GM19395 (cell line): ENCODE data around the gene RBM33.

Source experiments
- ATAC-seq: cut with Tn5 transposase; IDR thresholded peaks from one replicate; pipeline ENCODE4 v1.9.1; 2021; ENCODE audit warnings: mild to moderate bottlenecking, moderate library complexity; ENCODE audit not compliant: unreplicated experiment

Gene RBM33

DNA sequence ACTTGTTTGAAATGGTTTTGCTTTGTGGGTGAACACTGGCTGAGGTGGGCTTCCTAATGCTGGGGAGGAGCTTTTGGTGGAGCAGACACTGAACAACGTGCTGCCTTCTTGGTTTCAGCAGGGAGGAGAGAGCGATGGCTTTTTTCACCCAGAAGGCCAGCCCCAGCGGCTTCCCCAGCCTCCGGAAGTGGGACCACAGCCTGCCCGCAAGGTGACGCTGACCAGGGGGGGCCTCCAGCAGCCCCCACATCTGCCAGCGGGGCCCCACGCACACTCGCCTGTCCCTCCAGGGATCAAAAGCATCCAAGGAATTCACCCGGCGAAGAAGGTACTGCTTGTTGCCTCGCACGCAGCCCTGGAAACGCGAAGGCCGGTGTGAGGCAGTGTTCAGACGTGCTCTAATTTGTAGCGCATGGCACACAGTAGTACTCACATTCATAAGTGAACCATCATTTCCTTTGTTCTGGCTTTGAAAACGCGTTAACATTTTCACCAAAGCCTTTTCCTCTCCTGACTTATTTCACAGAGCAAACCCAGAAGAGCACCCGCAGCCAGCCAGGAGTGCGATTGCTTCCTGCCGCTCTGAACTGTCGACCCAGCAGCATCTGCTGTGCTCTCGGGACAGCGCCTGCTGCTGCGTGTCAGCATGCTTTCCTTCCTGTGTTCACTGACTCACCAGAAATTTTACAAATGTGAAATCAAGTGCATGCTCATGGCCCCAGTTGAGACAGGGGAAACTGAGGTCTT lies 119.4 kb downstream of the RBM33 start:
- ATAC-seq, result peak; percentile 76

DNA sequence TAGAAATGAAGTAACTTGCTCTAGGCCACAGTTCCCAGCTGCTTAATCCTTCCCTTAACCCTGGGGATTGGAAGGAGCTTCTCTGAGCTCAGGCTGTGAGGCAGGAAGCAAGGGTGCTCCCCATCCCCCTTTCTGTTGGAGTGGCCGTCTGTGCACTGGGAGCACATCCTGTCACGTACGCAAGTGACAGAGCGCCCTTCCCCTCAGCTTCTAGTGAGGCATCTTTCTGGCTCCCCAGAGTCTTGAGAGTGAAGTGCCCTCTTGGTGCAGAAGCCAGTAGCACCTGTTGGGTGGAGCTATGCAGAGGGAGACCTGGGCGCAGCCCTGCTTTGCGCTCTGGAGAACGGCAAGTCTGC lies 120.0 kb downstream of the RBM33 start:
- ATAC-seq, result peak; percentile 71

- no peak for ATAC-seq
Observed at GRCh38 chr7:155765458-155765857, 121.0 kb downstream of the RBM33 start.

DNA sequence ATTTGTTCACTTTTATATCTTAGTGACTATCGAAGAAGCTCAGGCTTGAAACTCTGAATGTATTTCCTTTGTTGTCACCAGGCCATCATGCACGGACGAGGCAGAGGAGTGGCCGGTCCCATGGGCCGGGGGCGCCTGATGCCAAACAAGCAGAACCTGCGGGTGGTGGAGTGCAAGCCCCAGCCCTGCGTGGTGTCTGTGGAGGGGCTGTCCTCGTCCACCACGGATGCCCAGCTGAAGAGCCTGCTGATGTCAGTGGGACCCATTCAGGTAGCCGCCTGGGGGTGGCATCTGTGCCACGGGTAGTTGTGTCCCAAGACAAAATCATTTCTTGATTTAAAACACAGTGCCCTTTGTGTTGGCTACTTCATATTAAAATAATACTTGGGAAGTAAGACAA lies 121.9 kb downstream of the RBM33 start:
- no peak for ATAC-seq

- no peak for ATAC-seq
Observed at GRCh38 chr7:155766966-155767916, 122.8 kb downstream of the RBM33 start.

- no peak for ATAC-seq
Observed at GRCh38 chr7:155769701-155770100, 125.2 kb downstream of the RBM33 start.

DNA sequence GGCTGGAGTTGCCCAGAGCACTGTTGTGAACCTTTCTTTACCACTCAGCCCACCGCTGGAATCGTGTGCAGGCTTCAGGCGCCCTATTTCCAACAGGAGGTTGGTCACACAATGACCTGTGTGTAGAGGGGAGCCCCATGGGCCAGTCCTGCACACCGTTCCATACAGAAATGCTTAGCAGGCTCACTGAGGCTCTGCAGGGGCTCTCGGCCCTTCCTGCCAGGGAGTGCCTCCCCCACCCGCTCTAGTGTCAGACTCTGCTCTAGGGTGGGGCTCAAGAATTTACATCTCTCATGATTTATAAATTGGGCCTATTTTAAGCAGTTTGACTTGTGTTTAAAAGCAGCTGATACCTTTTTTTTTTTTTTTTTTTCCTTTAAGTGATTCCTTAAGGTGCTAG lies 125.8 kb downstream of the RBM33 start:
- ATAC-seq, result no peak

GRCh38 chr7:155773531-155773930 lies 129.1 kb downstream of the RBM33 start:
- ATAC-seq, result no peak

DNA sequence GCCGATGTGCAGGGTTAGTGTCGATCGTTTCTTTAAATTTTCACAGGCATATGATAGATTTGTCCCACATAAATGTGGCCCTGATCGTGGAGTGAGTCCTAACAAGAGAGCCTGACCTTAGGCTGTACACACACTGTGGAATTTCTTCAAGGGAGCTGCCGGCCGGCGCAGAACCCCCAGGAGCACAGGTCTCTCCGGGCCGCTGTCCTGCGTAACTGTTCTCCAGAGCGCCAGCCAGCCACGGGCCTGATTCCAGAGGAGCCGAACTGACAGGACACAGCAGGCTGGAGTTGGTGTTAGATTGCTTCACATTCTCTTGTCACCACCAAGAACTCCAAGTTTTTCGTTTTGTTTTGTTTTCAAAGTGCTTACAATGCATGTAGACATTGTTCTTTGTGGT lies 130.5 kb downstream of the RBM33 start:
- ATAC-seq, result no peak

GRCh38 chr7:155775691-155776090 lies 131.2 kb downstream of the RBM33 start:
- ATAC-seq, result no peak

DNA sequence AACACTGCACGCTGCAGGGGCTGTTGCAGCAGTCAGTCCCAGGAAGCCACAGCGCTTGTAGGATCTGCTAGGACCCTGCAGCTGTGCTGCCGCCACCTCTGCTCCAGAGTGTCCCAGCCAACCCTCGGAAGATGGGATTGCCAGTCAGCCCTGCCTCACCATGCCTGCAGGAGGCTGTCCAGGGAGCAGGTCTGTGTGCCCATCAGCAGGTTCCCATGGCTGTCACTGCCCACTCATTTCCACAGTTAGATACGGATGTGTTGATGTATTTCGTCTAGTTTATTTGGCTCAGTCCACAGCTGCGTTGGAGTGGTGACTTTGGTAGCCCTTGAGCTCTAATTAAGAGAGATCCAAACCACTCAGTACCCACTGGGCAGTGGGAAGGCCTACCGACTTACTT lies 132.1 kb downstream of the RBM33 start:
- no peak for ATAC-seq

- no peak for ATAC-seq
Observed at GRCh38 chr7:155778349-155778748, 133.9 kb downstream of the RBM33 start.

GRCh38 chr7:155780884-155781283 lies 136.4 kb downstream of the RBM33 start:
- ATAC-seq, result no peak

- ATAC-seq, result no peak
Observed at GRCh38 chr7:155781433-155781832, 137.0 kb downstream of the RBM33 start.

DNA sequence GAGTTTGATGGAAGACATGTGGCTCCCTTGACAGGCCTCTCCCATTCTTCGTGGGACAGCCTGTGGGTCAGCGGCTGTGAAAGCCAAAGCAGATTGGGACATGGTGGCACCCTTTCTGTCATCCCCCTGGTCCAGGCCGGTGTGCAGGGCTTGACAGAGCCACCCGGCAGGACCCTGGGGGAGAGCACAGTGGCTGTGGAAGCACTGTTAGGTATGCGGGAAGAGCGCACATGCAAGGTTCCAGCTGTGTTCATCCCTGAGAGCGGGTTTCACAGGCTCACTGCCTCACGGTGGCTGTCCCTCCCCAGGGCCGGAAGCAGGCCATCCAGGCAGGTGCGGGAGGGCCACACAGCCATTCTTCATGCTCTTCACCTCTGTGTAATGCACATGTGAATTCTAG lies 138.0 kb downstream of the RBM33 start:
- no peak for ATAC-seq

GRCh38 chr7:155785536-155785935 lies 141.1 kb downstream of the RBM33 start:
- ATAC-seq, result no peak

- ATAC-seq, result no peak
Observed at GRCh38 chr7:155786491-155786890, 142.0 kb downstream of the RBM33 start.

GRCh38 chr7:155787171-155787851 lies 142.8 kb downstream of the RBM33 start:
- no peak for ATAC-seq

DNA sequence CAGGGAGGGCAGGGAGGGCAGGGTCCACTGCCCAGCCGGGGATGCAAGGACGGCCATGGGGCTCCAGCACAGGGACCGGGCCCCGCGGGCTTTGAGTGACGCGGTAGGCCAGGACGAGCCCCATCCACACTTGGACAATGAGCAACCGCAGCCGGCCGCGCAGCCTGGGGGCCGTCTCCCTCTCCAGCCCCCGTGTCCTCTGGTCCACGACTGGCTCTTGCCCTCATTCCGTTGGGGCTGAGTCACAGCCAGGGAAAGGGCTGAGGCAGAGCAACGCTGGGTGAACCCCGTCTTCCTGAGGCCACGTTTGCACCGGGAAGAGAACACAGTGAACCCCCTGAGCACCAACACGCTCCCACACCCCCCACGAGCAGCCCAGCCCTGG lies 144.1 kb downstream of the RBM33 start:
- no peak for ATAC-seq

- no peak for ATAC-seq
Observed at GRCh38 chr7:155789001-155789725, 144.7 kb downstream of the RBM33 start.

DNA sequence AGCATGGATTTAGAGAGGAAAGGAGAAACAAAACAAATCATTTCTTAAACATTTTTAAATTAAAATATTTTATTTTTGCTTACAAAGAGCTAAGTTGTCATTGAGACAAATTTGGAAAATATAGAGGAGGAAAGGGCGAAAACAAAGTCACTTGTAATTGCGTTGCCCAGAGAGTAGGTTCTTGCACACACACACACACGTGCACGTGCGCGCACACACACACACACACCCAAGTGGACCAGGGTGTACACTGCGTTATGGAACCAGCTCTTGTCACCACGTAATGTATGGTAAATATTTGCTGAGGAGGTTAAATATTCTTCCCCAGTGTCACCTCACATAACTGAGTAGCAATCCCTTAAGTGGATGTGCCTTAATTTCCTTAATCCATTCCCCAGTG lies 146.2 kb downstream of the RBM33 start:
- ATAC-seq, result no peak
